ENCODE data around the gene SDK1.

Gene SDK1

GRCh38 chr7:3893151-3893788, 592.2 kb downstream of the SDK1 start:
- no peak overlapping the region for H3K4me3 ChIP-seq (ENCODE audit: control insufficient read depth, low read depth, low read length)
- no peak for DNase-seq (ENCODE audit: low read depth)
- no peak for TF ChIP-seq CTCF (conservative IDR thresholded peaks at IDR 0.05; ENCODE audit: control insufficient read depth, insufficient read depth, low read depth, low read length)

GRCh38 chr7:3893789-3894153, 592.7 kb downstream of the SDK1 start:
- DNase-seq (ENCODE audit: low read depth), result no peak
- H3K4me3 ChIP-seq (ENCODE audit: control insufficient read depth, low read depth, low read length), result no peak overlapping the region
- no peak for TF ChIP-seq CTCF (conservative IDR thresholded peaks at IDR 0.05; ENCODE audit: control insufficient read depth, insufficient read depth, low read depth, low read length)

GRCh38 chr7:3895341-3896116, 594.5 kb downstream of the SDK1 start:
- H3K4me3 ChIP-seq (ENCODE audit: control insufficient read depth, low read depth, low read length), result no peak overlapping the region
- no peak for DNase-seq (ENCODE audit: low read depth)
- no peak for TF ChIP-seq CTCF (conservative IDR thresholded peaks at IDR 0.05; ENCODE audit: control insufficient read depth, insufficient read depth, low read depth, low read length)

DNA sequence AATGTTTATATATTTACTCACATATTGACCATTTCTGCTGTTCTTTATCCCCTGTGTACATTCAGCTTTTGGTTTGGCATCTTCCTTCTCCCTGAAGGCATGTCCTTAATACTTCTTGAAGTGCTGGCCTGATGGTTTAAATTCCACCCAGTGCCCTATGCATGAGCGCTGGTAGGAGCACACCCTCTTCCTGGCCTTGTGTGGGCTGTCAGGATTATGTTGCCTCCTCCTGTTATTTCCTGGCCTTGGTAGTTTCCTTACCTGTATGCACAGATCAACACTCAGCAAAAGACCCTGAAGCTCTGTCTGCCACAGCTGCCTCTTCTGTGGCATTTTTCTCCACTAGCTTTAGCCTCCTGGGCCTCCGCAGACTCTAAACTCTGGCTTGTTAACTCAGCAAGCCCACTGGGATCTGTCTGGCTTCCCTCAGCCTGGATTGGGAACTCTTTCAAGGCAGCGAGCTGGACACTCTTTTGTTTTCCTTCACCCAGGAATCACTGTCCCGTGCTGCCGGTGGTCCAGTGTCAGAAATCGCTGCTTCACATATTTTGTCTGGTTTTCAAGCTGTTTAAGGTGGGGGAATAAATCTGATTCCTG, 595.2 kb downstream of the SDK1 start:
- no peak overlapping the region for H3K4me3 ChIP-seq (ENCODE audit: control insufficient read depth, low read depth, low read length)
- DNase-seq (ENCODE audit: low read depth), result no peak
- no peak for TF ChIP-seq CTCF (conservative IDR thresholded peaks at IDR 0.05; ENCODE audit: control insufficient read depth, insufficient read depth, low read depth, low read length)

- DNase-seq (ENCODE audit: low read depth), result peak; percentile 56
- no peak overlapping the region for H3K4me3 ChIP-seq (ENCODE audit: control insufficient read depth, low read depth, low read length)
- TF ChIP-seq CTCF (conservative IDR thresholded peaks at IDR 0.05; ENCODE audit: control insufficient read depth, insufficient read depth, low read depth, low read length), result peak; percentile 76
Observed at GRCh38 chr7:3897430-3898372, 596.6 kb downstream of the SDK1 start.

GRCh38 chr7:3899559-3899991, 598.5 kb downstream of the SDK1 start:
- TF ChIP-seq CTCF (conservative IDR thresholded peaks at IDR 0.05; ENCODE audit: control insufficient read depth, insufficient read depth, low read depth, low read length), result no peak
- DNase-seq (ENCODE audit: low read depth), result no peak
- H3K4me3 ChIP-seq (ENCODE audit: control insufficient read depth, low read depth, low read length), result no peak overlapping the region

All from fibroblast of mammary gland (primary cell).